Smooth muscle cell (in vitro differentiated cells): ENCODE data around the gene NXPE4. TPM values are rescaled to one million over a fixed set of nuclear protein-coding genes. Genes with fewer than 3 reads are reported as not detected.

Experiments used
- DNase-seq: peaks from one replicate; lab custom pipeline; 2025; ENCODE audit not compliant: unreplicated experiment; lab: John Stamatoyannopoulos, UW
- H2AFZ ChIP-seq: fragments of 200-600 bp; sonication (generic); 2 replicates; pipeline ENCODE4 v1.6.0; 2016; ENCODE audit warnings: antibody characterized with exemption, low read depth, mild to moderate bottlenecking
- H3F3A ChIP-seq: fragments of 200-600 bp; sonication (generic); 2 replicates; pipeline ENCODE4 v1.6.0; 2017; ENCODE audit warnings: antibody characterized with exemption, low read depth
- H3K27ac ChIP-seq: fragments of 200-600 bp; sonication (generic); 2 replicates; pipeline ENCODE4 v1.5.1; 2016; ENCODE audit warnings: low read depth, mild to moderate bottlenecking
- H3K27me3 ChIP-seq: fragments of 200-600 bp; sonication (generic); 2 replicates; pipeline ENCODE4 v1.6.1; 2016; ENCODE audit warnings: low read depth, mild to moderate bottlenecking
- H3K36me3 ChIP-seq: fragments of 200-600 bp; sonication (generic); 2 replicates; pipeline ENCODE4 v1.5.1; 2016; ENCODE audit warnings: low read depth
- H3K4me1 ChIP-seq: fragments of 200-600 bp; sonication (generic); 2 replicates; pipeline ENCODE4 v1.5.1; 2016; ENCODE audit warnings: low read depth
- H3K4me2 ChIP-seq: fragments of 200-600 bp; sonication (generic); 2 replicates; pipeline ENCODE4 v1.6.0; 2016; ENCODE audit warnings: mild to moderate bottlenecking
- H3K4me3 ChIP-seq: fragments of 200-600 bp; sonication (generic); 2 replicates; pipeline ENCODE4 v1.5.1; 2016; ENCODE audit warnings: mild to moderate bottlenecking
- H3K79me2 ChIP-seq: fragments of 200-600 bp; sonication (generic); 2 replicates; pipeline ENCODE4 v1.6.0; 2016; ENCODE audit warnings: low read depth, mild to moderate bottlenecking
- H3K9ac ChIP-seq: fragments of 200-600 bp; sonication (generic); 2 replicates; pipeline ENCODE4 v1.6.0; 2016; ENCODE audit warnings: low read depth
- H3K9me3 ChIP-seq: fragments of 200-600 bp; sonication (generic); replicated peaks from 2 replicates; pipeline ENCODE4 v1.5.1; 2016; ENCODE audit warnings: low read depth
- H4K20me1 ChIP-seq: fragments of 200-600 bp; sonication (generic); 2 replicates; pipeline ENCODE4 v1.6.0; 2016; ENCODE audit warnings: low read depth
- CTCF ChIP-seq: fragments of 200-600 bp; sonication (generic); IDR thresholded peaks from 2 replicates; pipeline ENCODE4 v1.5.1; 2017; ENCODE audit warnings: borderline replicate concordance, mild to moderate bottlenecking, antibody characterized with exemption; ENCODE audit not compliant: insufficient read depth, poor library complexity, severe bottlenecking
- WGBS: methylation state at CpG from one replicate; pipeline ENCODE4 v1.1.7; 2016; ENCODE audit warnings: low lambda C conversion rate; 5-methylcytosine and 5-hydroxymethylcytosine counted together
- polyA plus RNA-seq: library from polyadenylated mRNA; unstranded; fragments of >200 nt; fragmentation: Nextera tagmentation; extraction: Ambion mirVana; gene quantifications from 2 replicates; pipeline ENCODE4 v1.2.1, GENCODE V29; 2016
- total RNA-seq: library from RNA; depleted of rRNA; stranded (reverse); fragments of >200 nt; gene quantifications from 2 replicates; pipeline ENCODE4 v1.2.3, GENCODE V29; 2014

The NXPE4 gene
- total and polyA plus RNA-seq, 2 experiments from 2014 or later, result not detected

GRCh38 chr11:114621950-114622809 lies 26.6 kb upstream of the NXPE4 start:
- H3K9me3 ChIP-seq, result no peaks in the 10 kb centered on the region
- no peak overlapping the region for H3K27ac ChIP-seq
- H3F3A ChIP-seq, result no peaks in the 10 kb centered on the region
- H3K36me3 ChIP-seq, result no peaks in the 10 kb centered on the region
- H3K9ac ChIP-seq, result no peak overlapping the region
- no peak for TF ChIP-seq CTCF
- H3K4me2 ChIP-seq, result no peak overlapping the region
- no peaks in the 10 kb centered on the region for H3K79me2 ChIP-seq
- 95% methylated on average over 16 of the region's 16 CpGs for WGBS
- H3K4me1 ChIP-seq, result no peaks in the 10 kb centered on the region
- DNase-seq, result no peak
- H3K4me3 ChIP-seq, result no peak overlapping the region
- no peak overlapping the region for H2AFZ ChIP-seq
- no peaks in the 10 kb centered on the region for H3K27me3 ChIP-seq
- H4K20me1 ChIP-seq, result no peaks in the 10 kb centered on the region

DNA sequence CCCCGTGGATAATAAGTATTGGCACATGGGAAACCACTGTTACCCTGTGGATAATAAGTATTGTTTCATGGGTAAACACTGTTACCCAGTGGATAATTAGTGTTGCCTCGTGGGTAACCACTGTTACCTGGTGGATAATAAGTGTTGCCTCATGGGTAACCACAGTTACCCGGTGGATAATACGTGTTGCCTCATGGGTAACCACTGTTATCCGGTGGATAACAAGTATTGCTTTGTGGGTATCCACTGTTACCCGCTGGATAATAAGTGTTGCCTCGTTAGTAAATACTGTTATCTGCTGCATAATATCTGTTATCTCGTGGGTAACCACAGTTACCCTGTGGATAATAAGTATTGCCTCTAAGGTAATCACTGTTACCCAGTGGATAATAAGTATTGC lies 25.5 kb upstream of the NXPE4 start:
- WGBS, result 93% methylated on average over 8 of the region's 8 CpGs

DNA sequence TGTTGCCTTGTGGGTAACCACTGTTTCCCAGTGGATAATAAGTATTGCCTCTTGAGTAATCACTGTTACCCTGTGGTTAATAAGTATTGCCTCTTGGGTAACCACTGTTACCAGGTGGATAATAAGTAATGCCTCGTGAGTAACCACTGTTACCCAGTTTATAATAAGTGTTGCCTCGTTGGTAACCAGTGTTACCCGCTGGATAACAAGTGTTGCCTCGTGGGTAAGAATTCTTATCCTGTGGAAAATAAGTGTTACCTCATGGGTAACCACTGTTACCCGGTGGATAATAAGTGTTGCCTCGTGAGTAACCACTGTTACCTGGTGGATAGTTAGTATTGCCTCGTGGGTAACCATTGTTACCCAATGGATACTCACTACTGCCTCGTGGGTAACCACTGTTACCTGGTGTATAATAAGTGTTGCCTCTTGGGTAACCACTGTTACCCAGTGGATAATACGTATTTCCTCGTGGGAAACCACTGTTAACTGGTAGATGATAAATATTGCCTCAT lies 24.1 kb upstream of the NXPE4 start:
- Histone ChIP-seq H3K36me3 (no peaks in the 10 kb centered on the region), H3K4me2 (no peak overlapping the region), H3K79me2 (no peaks in the 10 kb centered on the region), H3K9me3 (no peaks in the 10 kb centered on the region), H4K20me1 (no peaks in the 10 kb centered on the region), H2AFZ (no peak overlapping the region), H3K9ac (no peak overlapping the region), H3K27ac (no peak overlapping the region), H3K4me1 (no peaks in the 10 kb centered on the region), H3F3A (no peaks in the 10 kb centered on the region), H3K27me3 (no peaks in the 10 kb centered on the region), H3K4me3 (no peak overlapping the region)
- WGBS, result 95% methylated on average over 10 of the region's 10 CpGs
- TF ChIP-seq CTCF, result no peak
- no peak for DNase-seq

More for the DNA sequence above, 25.5 kb upstream of the NXPE4 start:
- Histone ChIP-seq H3K4me2 (no peak overlapping the region), H3K9ac (no peak overlapping the region), H3K27ac (no peak overlapping the region), H3K4me1 (no peaks in the 10 kb centered on the region), H4K20me1 (no peaks in the 10 kb centered on the region), H3K9me3 (no peaks in the 10 kb centered on the region), H3F3A (no peaks in the 10 kb centered on the region), H3K36me3 (no peaks in the 10 kb centered on the region), H3K27me3 (no peaks in the 10 kb centered on the region), H3K79me2 (no peaks in the 10 kb centered on the region), H2AFZ (no peak overlapping the region), H3K4me3 (no peak overlapping the region)
- no peak for TF ChIP-seq CTCF
- no peak for DNase-seq
